ES-I3 (cell line): ENCODE data around the gene RHOF.
A peak's percentile ranks its signal among the peaks of the same experiment; 100 is the strongest.
"Not testable (repeated sequence)": the region's sequence is repeated elsewhere in the genome, so short reads cannot be mapped to it uniquely, and the experiment has no call there.

Experiments
- H3K36me3 ChIP-seq: 2 replicates; pipeline ENCODE4 v1.6.1; 2013; ENCODE audit warnings: mild to moderate bottlenecking, low read length, control low read depth, moderate library complexity; ENCODE audit not compliant: insufficient read depth
- H3K4me1 ChIP-seq: 2 replicates; pipeline ENCODE4 v1.6.1; 2013; ENCODE audit warnings: mild to moderate bottlenecking, control low read depth, low read length; ENCODE audit not compliant: insufficient read depth
- H3K9ac ChIP-seq: 2 replicates; pipeline ENCODE4 v1.6.1; 2013; ENCODE audit warnings: low read depth, mild to moderate bottlenecking, low read length, moderate library complexity
- H3K9me3 ChIP-seq: 2 replicates; pipeline ENCODE4 v1.6.1; 2013; ENCODE audit warnings: mild to moderate bottlenecking, low read length, moderate library complexity; ENCODE audit not compliant: control insufficient read depth, insufficient read depth

Gene RHOF

DNA sequence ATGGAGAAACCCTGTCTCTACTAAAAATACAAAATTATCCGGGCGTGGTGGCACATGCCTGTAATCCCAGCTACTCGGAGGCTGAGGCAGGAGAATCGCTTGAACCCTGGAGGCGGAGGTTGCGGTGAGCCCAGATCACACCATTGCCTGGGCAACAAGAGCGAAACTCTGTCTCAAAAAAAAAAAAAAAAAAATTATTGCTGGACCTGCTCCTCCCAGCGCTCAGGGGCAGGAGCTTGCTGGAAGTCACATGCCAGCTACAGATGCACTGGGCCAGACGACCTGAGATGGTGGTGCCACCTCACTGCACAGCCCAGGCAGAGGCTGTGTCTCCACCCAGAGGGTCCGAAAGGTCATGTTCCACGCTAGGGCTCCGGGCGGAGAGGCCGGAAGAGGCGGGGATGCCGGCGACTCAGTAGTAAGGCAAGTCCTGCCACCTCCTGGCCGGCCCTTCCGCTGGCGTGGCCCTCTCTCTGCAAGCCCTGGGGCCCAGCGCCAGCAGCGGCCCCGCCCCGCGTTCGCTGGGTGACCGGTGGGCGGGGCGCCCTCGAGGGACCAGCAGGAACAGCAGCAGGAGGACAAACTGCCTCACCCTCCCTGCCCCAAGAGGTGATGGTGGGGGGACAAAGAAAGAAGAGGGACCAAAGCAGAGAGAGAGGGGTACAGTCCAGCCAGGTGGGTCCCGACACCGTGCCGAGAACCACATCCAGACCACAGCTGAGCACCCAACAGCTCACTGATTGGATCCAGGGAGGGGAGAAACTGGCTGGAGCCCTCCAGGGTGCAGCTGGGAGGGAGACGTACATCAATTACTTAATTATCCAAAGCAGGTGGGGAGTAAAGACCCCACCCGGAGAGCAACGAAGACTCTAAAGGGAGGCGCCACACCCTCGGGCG is 3.6 kb upstream of the RHOF start:
- H3K9me3 ChIP-seq, result no peaks in the 10 kb centered on the region
- H3K36me3 ChIP-seq, result no peaks in the 10 kb centered on the region; the same call in 1 of the 2 replicates
- peak overlapping the region; percentile 50 for H3K9ac ChIP-seq
- peaks cover 12% of the 10 kb centered on the region; the same call in 1 of the 2 replicates for H3K4me1 ChIP-seq

DNA sequence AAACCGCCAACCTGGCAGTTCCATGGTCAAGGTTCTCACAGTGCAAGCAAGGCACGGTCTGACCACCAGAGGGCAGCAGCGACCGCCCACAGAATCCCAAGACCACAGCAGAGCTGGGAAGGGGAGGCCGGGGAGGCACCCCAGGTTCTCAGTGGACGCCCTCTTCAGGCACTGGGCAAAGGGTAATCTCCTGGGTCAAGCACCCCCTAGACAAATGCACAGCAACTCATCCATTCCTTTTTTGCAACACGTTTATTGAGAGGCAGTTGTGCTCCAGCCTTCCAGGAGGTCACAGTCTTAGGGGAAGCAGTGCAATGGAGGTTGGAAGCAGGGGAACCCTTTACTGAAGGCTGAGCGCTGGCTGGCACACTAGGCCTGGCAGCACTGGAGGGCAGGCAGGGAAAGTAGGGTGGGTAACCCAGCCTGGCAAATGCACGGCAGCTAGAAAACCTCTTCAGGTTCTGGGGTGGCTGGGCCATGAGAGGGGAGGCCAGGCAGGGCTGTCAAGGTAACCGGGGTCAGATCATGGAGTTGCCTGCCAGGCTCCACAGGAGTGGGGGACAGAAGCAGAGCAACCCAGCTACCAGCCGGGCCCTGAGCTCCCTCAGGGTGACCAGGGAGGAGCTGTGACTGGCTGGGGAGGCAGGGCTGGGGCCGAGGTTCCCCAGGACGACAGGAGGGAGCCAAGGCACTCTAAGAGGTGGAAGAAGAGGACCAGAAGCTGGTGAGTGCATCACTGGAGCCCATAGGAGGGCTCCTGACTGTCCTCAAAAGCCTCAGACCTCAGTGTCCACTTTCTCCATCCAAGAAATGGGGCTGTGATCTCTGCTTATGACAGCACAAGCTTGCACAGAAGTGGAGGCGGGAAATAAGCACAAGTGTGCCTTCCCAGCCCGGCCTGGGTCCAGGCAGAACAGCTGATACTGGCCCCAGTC is 1.8 kb upstream of the RHOF start:
- Histone ChIP-seq H3K9me3 (no peaks in the 10 kb centered on the region), H3K9ac (peak overlapping the region; percentile 32; the same call in 1 of the 2 replicates), H3K36me3 (no peaks in the 10 kb centered on the region), H3K4me1 (peaks cover 15% of the 10 kb centered on the region; the same call in 1 of the 2 replicates)

DNA sequence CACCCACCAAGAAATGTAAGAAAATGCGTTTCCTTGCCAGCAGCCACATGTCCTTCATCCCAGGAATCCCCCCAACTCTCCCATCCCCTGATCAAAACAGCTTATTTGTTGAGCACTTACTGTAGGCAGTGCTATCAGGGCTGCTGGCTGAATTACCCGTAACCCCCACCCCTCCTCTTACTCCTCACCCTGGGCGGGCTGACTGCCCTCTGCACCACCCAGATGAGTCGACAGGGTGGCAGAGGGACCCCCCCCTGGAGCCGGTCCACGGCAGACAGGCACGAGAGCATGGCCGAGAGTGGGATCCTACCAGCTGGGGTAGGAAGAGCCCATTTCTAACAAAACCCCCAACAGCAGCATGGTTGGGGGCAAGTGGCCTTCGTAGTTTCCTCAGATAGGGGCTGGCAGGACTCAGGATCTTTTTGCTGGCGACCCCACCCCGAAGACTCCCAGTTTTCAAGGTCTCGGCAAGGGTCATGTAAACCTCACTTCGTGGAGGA is 1.1 kb upstream of the RHOF start:
- Histone ChIP-seq H3K9me3 (no peaks in the 10 kb centered on the region), H3K4me1 (peaks cover 19% of the 10 kb centered on the region; the same call in 1 of the 2 replicates), H3K36me3 (no peaks in the 10 kb centered on the region), H3K9ac (peak overlapping the region; percentile 32; the same call in 1 of the 2 replicates)

DNA sequence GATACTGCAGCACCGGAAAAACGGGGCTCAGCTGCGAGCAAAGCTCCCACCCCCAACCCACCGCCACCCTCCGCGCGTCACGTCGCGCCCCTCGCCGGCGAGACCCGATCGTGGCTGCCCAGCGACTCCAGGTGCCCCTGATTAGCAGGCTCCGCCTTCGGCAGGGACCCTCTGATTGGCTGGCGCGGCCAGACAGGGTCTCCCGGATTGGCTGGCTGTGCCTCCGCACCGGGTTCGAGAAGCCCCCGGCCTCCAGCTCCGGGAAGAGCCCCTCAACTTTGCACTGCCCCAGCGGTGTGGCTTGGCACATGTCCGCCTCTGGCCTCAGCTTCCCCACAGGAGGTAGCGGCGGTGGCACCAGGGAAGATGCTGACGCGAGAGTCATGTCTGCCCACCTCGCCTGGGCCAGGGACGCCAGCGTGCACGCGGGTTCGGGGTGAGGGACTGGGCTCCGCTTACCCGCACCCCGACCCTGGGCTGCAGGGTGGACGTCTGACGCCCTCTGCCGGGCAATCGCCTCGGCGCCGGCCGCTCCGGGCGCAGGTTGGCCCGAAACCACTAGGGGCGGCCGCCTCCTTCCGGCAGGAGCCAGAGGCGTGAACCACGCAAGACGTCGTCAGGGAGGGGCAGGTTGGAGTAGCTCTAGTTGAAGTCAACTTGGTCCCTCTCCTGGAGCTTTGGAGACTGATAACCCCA is 498 bp upstream of the RHOF start:
- Histone ChIP-seq H3K9ac (peak overlapping the region; percentile 54), H3K4me1 (peaks cover 20% of the 10 kb centered on the region; the same call in 1 of the 2 replicates), H3K9me3 (no peaks in the 10 kb centered on the region), H3K36me3 (no peaks in the 10 kb centered on the region)

DNA sequence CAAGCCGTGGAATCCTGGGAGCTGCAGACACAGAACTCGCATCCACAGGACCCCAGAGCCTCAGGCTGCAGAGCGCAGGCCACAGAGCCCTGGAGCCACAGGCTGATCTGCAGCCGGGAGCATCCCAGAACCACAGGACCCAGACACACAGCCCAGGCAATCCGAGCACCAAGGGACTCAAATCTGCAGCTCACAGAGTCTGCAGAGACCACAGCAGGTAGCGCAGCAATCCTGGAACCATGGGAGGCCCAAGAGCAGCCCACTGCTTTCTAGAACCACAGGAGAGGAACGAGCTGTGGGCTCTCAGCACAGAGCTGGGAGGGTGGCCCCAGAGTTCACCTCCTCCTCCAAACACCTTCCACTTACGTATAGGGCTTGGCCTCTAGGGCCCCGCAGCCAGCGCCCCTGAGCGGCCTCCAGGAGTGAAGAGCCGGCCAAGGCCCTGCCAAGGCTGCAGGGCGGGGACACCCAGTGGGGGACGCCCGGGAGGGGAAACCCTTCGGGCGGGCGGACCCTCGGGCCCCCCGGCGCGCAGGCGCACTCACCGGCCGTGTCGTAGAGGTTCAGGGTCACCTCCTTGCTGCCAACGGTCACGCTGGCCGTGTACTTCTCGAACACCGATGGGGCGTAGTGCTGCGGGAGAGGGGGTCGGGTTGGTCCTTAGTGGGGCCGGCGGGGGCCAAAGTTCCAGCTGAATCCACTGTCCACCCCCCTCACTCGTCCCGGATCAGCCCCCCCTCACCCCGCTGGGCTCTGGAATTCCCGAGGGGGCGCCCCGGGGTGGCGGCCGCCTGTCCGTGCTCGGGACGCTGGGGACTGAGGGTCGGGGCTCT is 665 bp downstream of the RHOF start:
- Histone ChIP-seq H3K9ac (peak overlapping the region; percentile 54), H3K4me1 (peaks cover 9% of the 10 kb centered on the region; the same call in 1 of the 2 replicates), H3K36me3 (no peaks in the 10 kb centered on the region), H3K9me3 (no peaks in the 10 kb centered on the region)

DNA sequence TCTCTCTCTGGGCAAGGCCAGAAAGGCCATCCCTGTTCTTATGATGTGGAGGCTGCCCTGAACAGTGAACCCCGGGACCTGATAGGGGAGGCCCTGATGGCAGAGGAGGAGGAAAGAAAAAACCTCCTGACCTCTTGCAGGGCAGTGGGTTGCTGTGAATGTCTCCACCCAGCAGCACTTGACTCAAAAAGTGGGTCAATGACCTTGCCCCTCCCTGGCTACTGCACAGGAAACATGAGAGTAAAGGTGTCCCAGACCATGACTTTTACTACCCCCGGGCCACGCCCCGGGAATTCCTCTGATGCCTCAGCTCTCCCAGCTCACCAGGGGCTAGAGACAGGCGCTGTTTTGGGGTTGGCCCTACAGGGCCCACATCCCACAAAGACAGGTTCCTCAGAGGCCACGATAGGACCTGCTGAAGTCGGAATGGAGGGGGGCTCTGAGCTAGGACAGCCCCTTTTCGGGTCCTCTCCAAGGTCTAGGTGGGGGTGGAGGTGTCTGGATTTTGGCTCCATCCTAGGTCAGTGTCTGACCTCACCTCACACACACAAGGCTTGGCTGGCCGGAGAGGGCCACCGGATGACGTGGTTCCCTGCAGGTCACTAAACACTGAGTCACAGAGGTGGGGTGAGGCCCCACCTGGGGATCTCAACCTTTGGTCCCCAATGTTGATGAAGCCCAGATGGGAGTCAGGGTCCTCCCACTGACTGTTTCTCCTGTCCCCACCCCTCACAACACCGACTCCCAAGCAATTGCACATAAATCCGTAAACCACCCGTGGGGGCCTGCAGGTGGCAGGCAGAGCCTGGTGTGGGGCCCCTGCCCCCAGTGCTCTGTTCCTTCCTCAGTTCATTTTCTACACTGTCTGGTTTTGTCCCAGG is 1.6 kb downstream of the RHOF start:
- H3K4me1 ChIP-seq, result peaks cover 9% of the 10 kb centered on the region; the same call in 1 of the 2 replicates
- no peaks in the 10 kb centered on the region for H3K36me3 ChIP-seq
- H3K9ac ChIP-seq, result 0 out of 2 replicates have a peak overlapping the region, but pooled peaks have one; percentile 54
- no peaks in the 10 kb centered on the region for H3K9me3 ChIP-seq

DNA sequence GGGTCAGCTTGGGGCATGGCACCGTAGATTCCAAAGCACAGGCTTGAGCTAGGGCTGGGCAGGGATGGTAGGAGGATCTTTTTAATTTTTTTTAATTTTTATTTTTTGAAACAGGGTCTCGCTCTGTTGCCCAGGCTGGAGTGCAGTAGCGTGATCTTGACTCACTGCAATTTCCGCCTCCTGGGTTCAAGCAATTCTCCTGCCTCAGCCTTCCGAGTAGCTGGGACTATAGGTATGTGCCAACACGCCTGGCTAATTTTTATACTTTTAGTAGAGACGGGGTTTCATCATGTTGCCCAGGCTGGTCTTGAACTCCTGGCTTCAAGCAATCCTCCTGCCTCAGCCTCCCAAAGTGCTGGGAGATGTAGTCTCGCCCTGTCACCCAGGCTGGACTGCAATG is 2.7 kb downstream of the RHOF start:
- H3K36me3 ChIP-seq, H3K9ac ChIP-seq, H3K9me3 ChIP-seq, H3K4me1 ChIP-seq: not testable (repeated sequence)

DNA sequence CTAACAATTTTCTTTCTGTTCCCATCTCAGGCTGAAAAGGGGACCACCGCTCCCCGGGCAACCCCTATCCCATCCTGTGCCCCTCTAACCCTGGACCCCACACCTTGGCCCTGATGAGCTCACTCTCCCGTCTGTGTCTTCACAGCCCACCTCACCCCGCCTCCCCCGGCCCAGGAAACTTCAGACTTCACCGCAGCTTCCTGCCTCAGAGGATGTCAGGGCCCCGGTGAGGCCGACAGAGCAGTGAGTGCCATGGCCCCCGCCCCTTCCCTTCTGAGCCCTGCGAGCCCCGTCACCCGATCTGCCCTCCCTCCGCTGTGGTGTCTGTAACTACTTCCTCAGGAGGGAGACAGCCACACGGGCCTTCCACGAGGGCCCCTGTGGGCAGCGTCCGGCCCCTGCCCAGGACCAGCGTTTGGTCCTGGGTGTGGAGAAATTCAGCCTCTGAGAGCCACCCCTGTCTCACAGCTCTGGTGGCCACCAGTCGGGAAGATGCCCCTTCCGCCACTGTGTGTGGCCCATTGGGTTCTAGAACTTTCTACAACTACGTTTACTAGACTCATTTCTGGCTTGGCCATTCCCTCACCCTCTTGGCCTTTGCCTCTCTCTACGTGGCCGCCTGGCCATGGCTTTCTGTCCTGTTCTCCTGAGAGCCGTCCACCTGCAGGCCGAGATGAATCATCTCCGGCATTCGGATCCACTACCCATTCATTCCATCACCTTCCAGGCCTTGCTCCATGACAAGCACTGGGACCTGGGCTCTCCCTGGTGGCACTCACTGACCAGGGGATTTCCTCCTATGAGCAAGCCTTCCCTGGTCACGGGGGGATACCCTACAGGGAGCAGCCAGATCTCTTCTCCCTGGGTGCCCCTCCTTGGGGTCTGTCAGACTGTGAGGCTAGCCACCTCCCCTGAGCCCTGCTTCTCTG is 3.4 kb downstream of the RHOF start:
- Histone ChIP-seq H3K9me3 (no peaks in the 10 kb centered on the region), H3K36me3 (no peaks in the 10 kb centered on the region), H3K9ac (no peak overlapping the region), H3K4me1 (peaks cover 9% of the 10 kb centered on the region; the same call in 1 of the 2 replicates)

DNA sequence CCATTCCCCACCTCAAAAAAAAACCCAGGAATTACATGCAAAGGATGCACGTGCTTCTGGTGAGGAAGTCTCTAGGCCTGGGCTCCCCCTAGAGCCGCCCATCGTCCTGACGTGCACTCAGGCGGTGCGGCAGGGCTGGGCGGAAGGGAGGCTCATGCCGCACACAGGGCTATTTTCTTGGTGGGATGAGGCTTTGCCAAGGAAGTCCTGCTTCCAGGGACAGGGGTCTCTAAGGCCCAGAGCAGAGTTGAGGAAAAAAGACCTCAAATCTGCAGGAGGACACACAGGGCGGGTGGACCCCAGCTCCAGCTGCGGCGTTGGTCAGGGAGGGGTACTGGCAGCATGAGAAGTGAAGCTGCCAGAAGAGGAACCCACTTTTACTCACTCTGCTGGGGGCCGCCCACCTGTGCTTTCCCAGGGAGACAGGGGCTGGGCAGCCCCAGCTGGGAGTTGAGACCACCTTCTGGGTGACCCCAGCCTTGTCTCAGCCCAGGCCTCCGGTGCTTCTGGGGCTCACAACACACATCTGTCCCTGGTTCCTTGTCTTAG is 4.2 kb downstream of the RHOF start:
- Histone ChIP-seq H3K9me3 (no peaks in the 10 kb centered on the region), H3K9ac (no peak overlapping the region), H3K36me3 (no peaks in the 10 kb centered on the region), H3K4me1 (peaks cover 9% of the 10 kb centered on the region; the same call in 1 of the 2 replicates)

DNA sequence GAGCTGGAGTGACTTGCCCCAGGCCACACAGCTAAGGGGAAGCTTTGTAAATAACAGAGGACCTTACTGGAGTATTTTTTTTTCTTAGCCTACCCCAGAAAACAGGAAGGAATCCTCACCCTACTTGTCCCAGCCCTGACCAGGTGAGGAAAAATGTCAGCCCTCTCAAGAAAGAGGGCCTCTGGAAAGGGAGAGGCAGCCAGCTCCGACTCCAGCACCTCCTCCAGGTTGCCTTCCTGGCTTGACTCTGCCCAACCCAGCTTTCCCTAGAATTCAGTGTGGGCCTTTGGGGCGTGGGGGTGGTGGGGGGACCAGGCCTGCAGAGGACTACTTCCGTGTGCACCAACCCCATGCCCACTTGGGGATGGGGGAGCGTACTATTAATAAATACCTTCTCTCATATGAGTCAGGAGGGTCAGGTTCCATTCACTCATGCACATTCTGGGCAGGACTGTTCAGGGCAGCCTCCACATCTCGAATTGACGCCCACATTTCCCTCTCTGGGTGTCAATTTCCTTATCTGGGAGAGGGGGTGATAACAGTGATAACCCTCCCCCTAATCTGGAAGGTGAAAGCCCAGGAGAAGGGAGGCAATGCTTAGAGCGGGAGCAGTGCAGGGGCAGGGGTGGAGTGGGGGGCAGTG is 5.2 kb downstream of the RHOF start:
- no peaks in the 10 kb centered on the region for H3K36me3 ChIP-seq
- no peak overlapping the region for H3K9ac ChIP-seq
- H3K9me3 ChIP-seq, result no peaks in the 10 kb centered on the region
- peaks cover 9% of the 10 kb centered on the region; the same call in 1 of the 2 replicates for H3K4me1 ChIP-seq
